ENCODE measurements around the gene ZBTB16.

ZBTB16 gene

GRCh38 chr11:114213622-114214021, 154.1 kb downstream of the ZBTB16 start:
- Histone ChIP-seq H3K4me1 (no peaks in the 10 kb centered on the region), H3K36me3 (ENCODE audit: control insufficient read depth, insufficient read depth, low read length) (no peaks in the 10 kb centered on the region), H3K9ac (no peak overlapping the region), H3K4me2 (ENCODE audit: low read length) (no peak overlapping the region), H3K4me3 (ENCODE audit: low read depth, low read length) (no peak overlapping the region), H3K9me3 (ENCODE audit: control insufficient read depth, low read length) (no peaks in the 10 kb centered on the region), H2AFZ (no peak overlapping the region), H3K27me3 (ENCODE audit: control insufficient read depth, insufficient read depth, low read length) (no peaks in the 10 kb centered on the region), H3K27ac (no peak overlapping the region), H3K79me2 (peaks cover 19% of the 10 kb centered on the region)
- TF ChIP-seq, protein P1, sequence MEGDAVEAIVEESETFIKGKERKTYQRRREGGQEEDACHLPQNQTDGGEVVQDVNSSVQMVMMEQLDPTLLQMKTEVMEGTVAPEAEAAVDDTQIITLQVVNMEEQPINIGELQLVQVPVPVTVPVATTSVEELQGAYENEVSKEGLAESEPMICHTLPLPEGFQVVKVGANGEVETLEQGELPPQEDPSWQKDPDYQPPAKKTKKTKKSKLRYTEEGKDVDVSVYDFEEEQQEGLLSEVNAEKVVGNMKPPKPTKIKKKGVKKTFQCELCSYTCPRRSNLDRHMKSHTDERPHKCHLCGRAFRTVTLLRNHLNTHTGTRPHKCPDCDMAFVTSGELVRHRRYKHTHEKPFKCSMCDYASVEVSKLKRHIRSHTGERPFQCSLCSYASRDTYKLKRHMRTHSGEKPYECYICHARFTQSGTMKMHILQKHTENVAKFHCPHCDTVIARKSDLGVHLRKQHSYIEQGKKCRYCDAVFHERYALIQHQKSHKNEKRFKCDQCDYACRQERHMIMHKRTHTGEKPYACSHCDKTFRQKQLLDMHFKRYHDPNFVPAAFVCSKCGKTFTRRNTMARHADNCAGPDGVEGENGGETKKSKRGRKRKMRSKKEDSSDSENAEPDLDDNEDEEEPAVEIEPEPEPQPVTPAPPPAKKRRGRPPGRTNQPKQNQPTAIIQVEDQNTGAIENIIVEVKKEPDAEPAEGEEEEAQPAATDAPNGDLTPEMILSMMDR (IDR thresholded peaks at IDR 0.05), result no peak

GRCh38 chr11:114215428-114215827, 155.9 kb downstream of the ZBTB16 start:
- H3K27ac ChIP-seq, result no peak overlapping the region
- TF ChIP-seq, protein P1 (IDR thresholded peaks at IDR 0.05), result no peak
- H3K9me3 ChIP-seq (ENCODE audit: control insufficient read depth, low read length), result no peaks in the 10 kb centered on the region
- no peak overlapping the region for H2AFZ ChIP-seq
- H3K79me2 ChIP-seq, result peaks cover 20% of the 10 kb centered on the region
- H3K36me3 ChIP-seq (ENCODE audit: control insufficient read depth, insufficient read depth, low read length), result no peaks in the 10 kb centered on the region
- H3K9ac ChIP-seq, result no peak overlapping the region
- no peak overlapping the region for H3K4me3 ChIP-seq (ENCODE audit: low read depth, low read length)
- no peaks in the 10 kb centered on the region for H3K4me1 ChIP-seq
- H3K4me2 ChIP-seq (ENCODE audit: low read length), result no peak overlapping the region
- H3K27me3 ChIP-seq (ENCODE audit: control insufficient read depth, insufficient read depth, low read length), result no peaks in the 10 kb centered on the region

DNA sequence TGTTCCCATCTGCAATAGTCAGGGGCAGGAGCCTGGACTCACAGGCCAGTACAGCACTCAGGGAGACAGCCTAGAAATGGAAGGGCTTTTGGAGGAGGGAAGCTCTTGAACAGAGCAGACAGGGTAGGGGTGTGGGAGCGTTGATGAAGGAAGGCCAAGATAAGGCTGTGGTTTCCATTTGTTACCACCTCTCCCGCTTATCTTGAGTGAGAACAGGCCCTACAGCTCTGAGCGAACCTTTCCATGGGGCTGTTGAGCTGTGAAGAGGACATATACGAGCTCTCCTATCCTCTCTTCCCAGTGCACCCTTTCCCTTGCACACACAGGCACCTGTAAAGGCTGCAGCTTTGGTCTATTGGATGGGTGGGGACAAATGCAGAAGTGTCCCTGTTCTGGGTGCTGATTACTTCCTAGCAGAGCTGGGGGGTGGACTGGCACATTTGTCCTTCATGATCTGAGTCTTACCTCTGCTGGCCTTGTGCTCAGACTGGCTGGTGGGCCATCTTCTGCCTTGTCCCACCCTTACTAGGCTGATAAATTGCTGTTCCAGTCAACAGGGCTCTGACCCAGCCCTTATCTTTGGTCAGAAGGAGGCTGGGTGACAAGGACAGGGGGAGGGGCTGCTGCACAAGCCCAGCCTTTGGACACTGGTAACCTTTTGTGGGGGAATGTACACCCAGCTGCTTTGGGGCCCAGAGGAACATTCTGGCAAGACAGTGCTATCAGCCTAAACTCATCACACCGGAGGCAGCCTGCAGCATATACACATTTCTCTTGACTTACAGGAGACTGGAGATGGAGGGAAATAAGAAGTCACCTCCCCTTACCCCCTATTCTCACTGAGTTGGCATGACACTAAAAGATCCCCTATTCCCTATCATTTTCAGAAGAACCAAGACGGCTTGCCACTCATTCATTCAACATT, 156.6 kb downstream of the ZBTB16 start:
- TF ChIP-seq, protein P1 (IDR thresholded peaks at IDR 0.05), result no peak
- Histone ChIP-seq H3K4me2 (ENCODE audit: low read length) (no peak overlapping the region), H2AFZ (no peak overlapping the region), H3K79me2 (peaks cover 20% of the 10 kb centered on the region), H3K27me3 (ENCODE audit: control insufficient read depth, insufficient read depth, low read length) (no peaks in the 10 kb centered on the region), H3K4me3 (ENCODE audit: low read depth, low read length) (no peak overlapping the region), H3K36me3 (ENCODE audit: control insufficient read depth, insufficient read depth, low read length) (no peaks in the 10 kb centered on the region), H3K9me3 (ENCODE audit: control insufficient read depth, low read length) (no peaks in the 10 kb centered on the region), H3K9ac (no peak overlapping the region), H3K27ac (no peak overlapping the region), H3K4me1 (no peaks in the 10 kb centered on the region)

DNA sequence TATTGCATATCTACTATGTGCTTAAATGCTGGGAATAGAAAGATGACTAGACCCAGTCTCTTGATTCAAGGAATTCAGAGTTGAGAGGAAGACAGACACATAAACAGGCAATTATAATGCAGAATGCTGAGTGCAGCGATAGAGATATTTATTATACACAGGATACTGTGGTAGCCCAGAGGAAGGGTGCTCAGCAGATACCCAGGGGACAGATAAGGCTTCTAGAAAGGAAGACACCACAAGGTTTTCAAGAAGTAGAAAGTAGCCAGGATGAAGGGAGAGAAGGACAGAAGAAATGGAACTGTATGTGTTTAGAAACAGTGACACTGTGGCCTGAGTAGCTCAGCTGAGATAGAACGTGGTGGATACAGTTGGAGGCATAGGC, 157.3 kb downstream of the ZBTB16 start:
- no peak overlapping the region for H3K9ac ChIP-seq
- no peak overlapping the region for H3K4me2 ChIP-seq (ENCODE audit: low read length)
- no peaks in the 10 kb centered on the region for H3K9me3 ChIP-seq (ENCODE audit: control insufficient read depth, low read length)
- TF ChIP-seq, protein P1 (IDR thresholded peaks at IDR 0.05), result no peak
- H3K4me1 ChIP-seq, result no peaks in the 10 kb centered on the region
- H2AFZ ChIP-seq, result no peak overlapping the region
- no peak overlapping the region for H3K4me3 ChIP-seq (ENCODE audit: low read depth, low read length)
- H3K27ac ChIP-seq, result no peak overlapping the region
- H3K36me3 ChIP-seq (ENCODE audit: control insufficient read depth, insufficient read depth, low read length), result no peaks in the 10 kb centered on the region
- no peaks in the 10 kb centered on the region for H3K27me3 ChIP-seq (ENCODE audit: control insufficient read depth, insufficient read depth, low read length)
- peaks cover 20% of the 10 kb centered on the region for H3K79me2 ChIP-seq

DNA sequence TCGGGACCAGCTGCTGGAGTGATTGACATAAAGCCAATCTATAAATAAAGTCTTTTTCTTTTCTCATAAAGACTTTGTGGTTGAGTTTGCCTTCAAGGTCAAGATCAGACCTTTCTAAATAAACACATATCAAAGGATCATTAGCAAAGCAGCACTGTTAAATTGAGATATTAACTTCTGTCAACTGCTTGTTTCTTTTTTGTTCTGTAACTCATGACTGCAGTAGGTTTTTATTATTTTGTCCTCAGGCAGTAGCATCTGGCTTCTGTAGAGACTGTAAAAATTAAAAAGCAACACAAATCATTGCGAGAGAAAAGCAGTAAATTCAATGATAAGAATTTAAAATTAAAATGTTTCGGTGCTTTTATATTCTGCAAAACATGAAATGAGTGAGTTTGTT, 159.0 kb downstream of the ZBTB16 start:
- Histone ChIP-seq H3K79me2 (peaks cover 21% of the 10 kb centered on the region), H3K9ac (no peak overlapping the region), H3K36me3 (ENCODE audit: control insufficient read depth, insufficient read depth, low read length) (no peaks in the 10 kb centered on the region), H3K27ac (no peak overlapping the region), H3K4me3 (ENCODE audit: low read depth, low read length) (no peak overlapping the region), H3K9me3 (ENCODE audit: control insufficient read depth, low read length) (no peaks in the 10 kb centered on the region), H3K4me1 (no peaks in the 10 kb centered on the region), H3K27me3 (ENCODE audit: control insufficient read depth, insufficient read depth, low read length) (no peaks in the 10 kb centered on the region), H2AFZ (no peak overlapping the region), H3K4me2 (ENCODE audit: low read length) (no peak overlapping the region)
- TF ChIP-seq, protein P1 (IDR thresholded peaks at IDR 0.05), result no peak

All from parathyroid adenoma (tissue), 2 donors.